ENCODE measurements around the gene SYCP3. TPM values are rescaled to one million over a fixed set of nuclear protein-coding genes. Genes with fewer than 3 reads are reported as not detected.

The SYCP3 gene
- total and polyA plus RNA-seq, 3 donors from 2014 or later: 42.4 to 127 (median 69.4) TPM

DNA sequence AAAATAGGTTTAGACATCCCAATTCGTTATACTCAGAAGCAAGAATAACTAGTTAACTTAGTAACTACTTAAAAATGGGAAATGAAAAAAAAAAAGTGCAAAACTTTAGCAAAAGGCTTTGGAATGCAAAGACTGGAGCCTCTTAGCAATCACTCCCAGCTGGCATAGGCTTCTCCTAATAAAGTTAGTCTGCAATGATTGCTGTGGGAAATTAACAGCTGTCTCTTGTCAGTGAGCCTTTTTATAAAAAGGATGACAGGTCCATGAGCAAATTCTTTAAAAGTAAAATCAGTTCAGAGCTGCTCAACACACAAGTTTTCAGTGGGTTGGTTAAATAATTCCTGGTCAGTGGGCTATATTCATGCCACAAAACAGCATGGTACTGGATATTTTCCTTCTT is 7.4 kb upstream of the SYCP3 start:
- H3K4me1 ChIP-seq: no peaks in the 10 kb centered on the region
- H3K36me3 ChIP-seq (ENCODE audit: low read depth, missing control alignments): no peaks in the 10 kb centered on the region
- H3K4me3 ChIP-seq: no peak overlapping the region
- TF ChIP-seq, protein P1, sequence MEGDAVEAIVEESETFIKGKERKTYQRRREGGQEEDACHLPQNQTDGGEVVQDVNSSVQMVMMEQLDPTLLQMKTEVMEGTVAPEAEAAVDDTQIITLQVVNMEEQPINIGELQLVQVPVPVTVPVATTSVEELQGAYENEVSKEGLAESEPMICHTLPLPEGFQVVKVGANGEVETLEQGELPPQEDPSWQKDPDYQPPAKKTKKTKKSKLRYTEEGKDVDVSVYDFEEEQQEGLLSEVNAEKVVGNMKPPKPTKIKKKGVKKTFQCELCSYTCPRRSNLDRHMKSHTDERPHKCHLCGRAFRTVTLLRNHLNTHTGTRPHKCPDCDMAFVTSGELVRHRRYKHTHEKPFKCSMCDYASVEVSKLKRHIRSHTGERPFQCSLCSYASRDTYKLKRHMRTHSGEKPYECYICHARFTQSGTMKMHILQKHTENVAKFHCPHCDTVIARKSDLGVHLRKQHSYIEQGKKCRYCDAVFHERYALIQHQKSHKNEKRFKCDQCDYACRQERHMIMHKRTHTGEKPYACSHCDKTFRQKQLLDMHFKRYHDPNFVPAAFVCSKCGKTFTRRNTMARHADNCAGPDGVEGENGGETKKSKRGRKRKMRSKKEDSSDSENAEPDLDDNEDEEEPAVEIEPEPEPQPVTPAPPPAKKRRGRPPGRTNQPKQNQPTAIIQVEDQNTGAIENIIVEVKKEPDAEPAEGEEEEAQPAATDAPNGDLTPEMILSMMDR (IDR thresholded peaks at IDR 0.05): no peak
- TF ChIP-seq POLR2A (IDR thresholded peaks at IDR 0.05): no peak
- 91 to 96% methylated on average over 1 of the region's 1 CpG for WGBS, 2 donors
- H3K9me3 ChIP-seq: no peaks in the 10 kb centered on the region
- no peak for DNase-seq
- intact Hi-C loops (cut with DNase I; ENCODE audit: low total_unique reads): no loop called here
- no peak overlapping the region for H3K27ac ChIP-seq
- H3K27me3 ChIP-seq: no peaks in the 10 kb centered on the region

GRCh38 chr12:101746196-101746595 is 6.9 kb upstream of the SYCP3 start:
- H3K27ac ChIP-seq: no peak overlapping the region
- H3K4me3 ChIP-seq: no peak overlapping the region
- intact Hi-C loops (cut with DNase I; ENCODE audit: low total_unique reads): no loop called here
- H3K36me3 ChIP-seq (ENCODE audit: low read depth, missing control alignments): no peaks in the 10 kb centered on the region
- no peaks in the 10 kb centered on the region for H3K9me3 ChIP-seq
- H3K4me1 ChIP-seq: no peaks in the 10 kb centered on the region
- TF ChIP-seq, protein P1 (IDR thresholded peaks at IDR 0.05): no peak
- no peak for TF ChIP-seq POLR2A (IDR thresholded peaks at IDR 0.05)
- no peaks in the 10 kb centered on the region for H3K27me3 ChIP-seq
- WGBS, 2 donors: 95% methylated on average over 1 of the region's 1 CpG
- no peak for DNase-seq

- WGBS, 2 donors: 81 to 91% methylated on average over 3 of the region's 3 CpGs
- H3K36me3 ChIP-seq (ENCODE audit: low read depth, missing control alignments): no peaks in the 10 kb centered on the region
- no peaks in the 10 kb centered on the region for H3K27me3 ChIP-seq
- H3K9me3 ChIP-seq: no peaks in the 10 kb centered on the region
- no peaks in the 10 kb centered on the region for H3K4me1 ChIP-seq
- no peak for DNase-seq
- intact Hi-C loops (cut with DNase I; ENCODE audit: low total_unique reads): no loop called here
- H3K4me3 ChIP-seq: no peak overlapping the region
- H3K27ac ChIP-seq: no peak overlapping the region
- TF ChIP-seq POLR2A (IDR thresholded peaks at IDR 0.05): no peak
- TF ChIP-seq, protein P1 (IDR thresholded peaks at IDR 0.05): no peak
Observed at GRCh38 chr12:101745481-101745880, 6.2 kb upstream of the SYCP3 start.

- H3K9me3 ChIP-seq: no peaks in the 10 kb centered on the region
- no peaks in the 10 kb centered on the region for H3K27me3 ChIP-seq
- H3K36me3 ChIP-seq (ENCODE audit: low read depth, missing control alignments): no peaks in the 10 kb centered on the region
- intact Hi-C loops (cut with DNase I; ENCODE audit: low total_unique reads): no loop called here
- no peak for DNase-seq
- WGBS, 2 donors: 76 to 84% methylated on average over 10 of the region's 10 CpGs
- no peak overlapping the region for H3K4me3 ChIP-seq
- H3K27ac ChIP-seq: no peak overlapping the region
- H3K4me1 ChIP-seq: no peaks in the 10 kb centered on the region
- TF ChIP-seq POLR2A (IDR thresholded peaks at IDR 0.05): no peak
- TF ChIP-seq, protein P1 (IDR thresholded peaks at IDR 0.05): no peak
Observed at GRCh38 chr12:101743724-101744472, 4.6 kb upstream of the SYCP3 start.

- intact Hi-C loops (cut with DNase I; ENCODE audit: low total_unique reads): no loop called here
- TF ChIP-seq, protein P1 (IDR thresholded peaks at IDR 0.05): no peak
- no peak for TF ChIP-seq POLR2A (IDR thresholded peaks at IDR 0.05)
- Histone ChIP-seq H3K4me1 (no peaks in the 10 kb centered on the region), H3K27ac (no peak overlapping the region), H3K9me3 (no peaks in the 10 kb centered on the region), H3K36me3 (ENCODE audit: low read depth, missing control alignments) (no peaks in the 10 kb centered on the region), H3K4me3 (no peak overlapping the region), H3K27me3 (no peaks in the 10 kb centered on the region)
- no peak for DNase-seq
- WGBS, 2 donors: 51 to 75% methylated on average over 1 of the region's 1 CpG
Observed at GRCh38 chr12:101743242-101743641, 4.0 kb upstream of the SYCP3 start.
